ENCODE data around the gene LARP1.
"Not testable (repeated sequence)": the region's sequence is repeated elsewhere in the genome, so short reads cannot be mapped to it uniquely, and the experiment has no call there.

Gene LARP1

DNA sequence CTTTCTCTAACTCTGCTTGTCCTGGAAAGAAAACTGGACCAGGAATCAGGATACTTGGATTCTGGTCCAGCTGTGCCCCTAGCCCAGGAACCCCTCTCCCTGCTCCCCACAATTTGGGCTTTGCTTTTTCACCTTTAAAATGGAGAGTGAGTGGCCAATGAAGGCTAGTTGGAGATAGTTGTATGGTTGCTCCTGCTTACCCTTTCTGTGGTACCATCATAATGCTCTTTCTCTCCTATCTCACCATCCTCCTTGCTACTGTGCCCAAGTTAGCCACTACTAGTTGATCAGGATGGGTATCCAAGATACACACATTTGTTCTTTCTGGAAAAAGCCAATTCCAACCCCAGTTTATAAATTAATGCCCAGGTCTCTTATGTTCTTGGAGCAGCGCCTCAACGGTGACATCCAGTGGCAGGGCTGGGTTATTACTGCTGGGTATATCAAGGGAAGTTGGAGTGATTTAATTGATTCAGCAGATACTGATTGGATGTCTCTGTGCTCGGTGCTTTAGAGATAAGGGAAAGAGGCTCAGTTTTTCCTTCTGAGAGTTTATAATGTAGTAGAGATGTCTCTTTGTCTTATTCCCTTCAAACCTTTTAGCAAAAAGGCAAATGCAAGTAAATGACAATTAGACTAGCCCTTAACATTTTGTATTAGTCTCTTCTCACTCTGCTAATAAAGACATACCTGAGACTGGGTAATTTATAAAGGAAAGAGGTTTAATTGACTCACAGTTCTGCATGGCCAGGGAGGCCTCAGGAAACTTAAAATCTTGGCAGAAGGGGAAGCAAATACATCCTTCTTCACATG, 56.7 kb downstream of the LARP1 start:
- Mint-ChIP-seq H3K27ac (peak overlapping the region; percentile 82), H3K36me3 (peaks cover 13% of the 10 kb centered on the region), H3K4me3 (peak overlapping the region; percentile 34), H3K9me3 (ENCODE audit: low read depth) (no peaks in the 10 kb centered on the region), H3K27me3 (no peaks in the 10 kb centered on the region), H3K4me1 (ENCODE audit: low read depth) (peaks cover 40% of the 10 kb centered on the region)

- Mint-ChIP-seq H3K27me3 (no peaks in the 10 kb centered on the region), H3K4me1 (ENCODE audit: low read depth) (peaks cover 44% of the 10 kb centered on the region), H3K27ac (peak overlapping the region; percentile 76), H3K9me3 (ENCODE audit: low read depth) (no peaks in the 10 kb centered on the region), H3K4me3 (peak overlapping the region; percentile 13), H3K36me3 (peaks cover 13% of the 10 kb centered on the region)
Observed at GRCh38 chr5:154813158-154813557, 58.0 kb downstream of the LARP1 start.

DNA sequence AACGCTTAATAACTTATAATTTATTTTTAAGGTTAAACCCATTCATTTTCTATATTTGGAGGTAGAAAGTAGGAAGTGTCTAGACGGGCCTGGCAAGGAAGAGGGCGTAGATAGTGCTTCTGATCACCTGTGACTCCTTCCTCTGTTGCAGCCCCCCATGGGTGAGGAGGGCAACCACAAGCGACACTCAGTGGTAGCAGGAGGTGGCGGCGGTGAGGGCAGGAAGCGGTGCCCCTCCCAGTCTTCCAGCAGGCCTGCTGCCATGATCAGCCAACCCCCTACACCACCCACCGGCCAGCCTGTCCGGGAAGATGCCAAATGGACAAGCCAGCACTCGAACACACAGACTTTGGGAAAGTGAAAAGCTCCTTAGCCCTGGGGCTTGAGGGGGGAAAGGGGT, 58.6 kb downstream of the LARP1 start:
- Mint-ChIP-seq H3K27me3 (no peaks in the 10 kb centered on the region), H3K9me3 (ENCODE audit: low read depth) (no peaks in the 10 kb centered on the region), H3K4me1 (ENCODE audit: low read depth) (peaks cover 45% of the 10 kb centered on the region), H3K4me3 (no peak overlapping the region), H3K36me3 (peaks cover 12% of the 10 kb centered on the region), H3K27ac (peak overlapping the region; percentile 76)

- H3K4me3 Mint-ChIP-seq: no peak overlapping the region
- no peak overlapping the region for H3K27ac Mint-ChIP-seq
- peaks cover 49% of the 10 kb centered on the region for H3K4me1 Mint-ChIP-seq (ENCODE audit: low read depth)
- H3K36me3 Mint-ChIP-seq: peaks cover 11% of the 10 kb centered on the region
- no peaks in the 10 kb centered on the region for H3K27me3 Mint-ChIP-seq
- H3K9me3 Mint-ChIP-seq (ENCODE audit: low read depth): no peaks in the 10 kb centered on the region
Observed at GRCh38 chr5:154815025-154815424, 59.8 kb downstream of the LARP1 start.

GRCh38 chr5:154815684-154816247, 60.6 kb downstream of the LARP1 start:
- H3K27ac Mint-ChIP-seq: peak overlapping the region; percentile 35
- no peak overlapping the region for H3K4me3 Mint-ChIP-seq
- H3K4me1 Mint-ChIP-seq (ENCODE audit: low read depth): peaks cover 46% of the 10 kb centered on the region
- H3K36me3 Mint-ChIP-seq: peaks cover 11% of the 10 kb centered on the region
- H3K9me3 Mint-ChIP-seq (ENCODE audit: low read depth): no peaks in the 10 kb centered on the region
- H3K27me3 Mint-ChIP-seq: no peaks in the 10 kb centered on the region

DNA sequence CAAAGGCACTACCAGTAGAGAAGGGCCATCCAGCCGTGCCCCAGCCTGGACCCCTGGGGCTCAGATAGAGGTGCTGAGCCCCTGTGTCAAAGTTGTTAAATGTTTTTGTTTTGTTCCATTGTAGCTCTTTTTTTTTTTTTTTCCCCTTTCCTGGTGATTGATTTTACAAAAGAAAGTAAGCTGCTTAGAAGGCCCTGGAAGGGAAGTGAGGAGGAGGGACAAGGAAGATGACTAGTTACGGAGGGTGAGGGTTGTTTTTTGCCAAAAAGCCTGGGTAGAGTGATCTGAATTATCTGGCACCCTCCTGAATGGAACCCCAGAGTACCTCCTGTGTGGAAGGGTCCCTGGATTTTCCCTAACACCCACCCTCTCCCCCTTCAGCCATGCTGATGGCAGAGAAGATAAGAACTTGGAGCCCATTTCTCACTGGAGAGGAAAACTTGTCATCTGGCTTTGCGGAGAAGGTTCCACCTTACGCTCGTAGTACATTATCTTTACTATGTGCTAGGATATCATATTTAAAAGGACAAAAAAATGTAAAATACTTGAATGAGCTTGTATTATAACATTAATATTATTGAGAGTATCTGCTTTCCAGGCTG, 61.8 kb downstream of the LARP1 start:
- H3K9me3 Mint-ChIP-seq (ENCODE audit: low read depth): no peaks in the 10 kb centered on the region
- H3K36me3 Mint-ChIP-seq: peaks cover 13% of the 10 kb centered on the region
- no peak overlapping the region for H3K4me3 Mint-ChIP-seq
- H3K27ac Mint-ChIP-seq: no peak overlapping the region
- H3K27me3 Mint-ChIP-seq: no peaks in the 10 kb centered on the region
- H3K4me1 Mint-ChIP-seq (ENCODE audit: low read depth): peaks cover 39% of the 10 kb centered on the region

DNA sequence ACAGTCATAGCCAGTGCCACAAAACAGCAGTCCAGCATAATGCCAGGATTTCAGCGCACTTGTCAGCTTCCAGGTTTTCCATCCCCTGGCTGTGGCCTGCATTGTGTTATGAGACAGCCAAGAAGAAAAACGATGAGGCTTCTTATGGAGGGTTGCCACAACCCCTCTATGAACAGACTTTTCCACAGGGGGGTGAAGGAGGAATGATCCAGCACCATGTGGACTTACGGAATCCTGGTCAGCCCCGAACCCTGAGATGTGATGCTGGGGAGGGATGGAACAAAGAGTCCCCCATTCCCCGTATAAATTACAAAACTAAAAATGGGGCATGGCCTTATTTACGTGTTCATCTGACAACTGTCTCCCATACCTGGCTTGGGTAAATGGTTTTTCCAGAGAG, 62.6 kb downstream of the LARP1 start:
- Mint-ChIP-seq H3K27ac (no peak overlapping the region), H3K27me3 (no peaks in the 10 kb centered on the region), H3K4me1 (ENCODE audit: low read depth) (peaks cover 32% of the 10 kb centered on the region), H3K9me3 (ENCODE audit: low read depth) (no peaks in the 10 kb centered on the region), H3K4me3 (no peak overlapping the region), H3K36me3 (peaks cover 11% of the 10 kb centered on the region)

DNA sequence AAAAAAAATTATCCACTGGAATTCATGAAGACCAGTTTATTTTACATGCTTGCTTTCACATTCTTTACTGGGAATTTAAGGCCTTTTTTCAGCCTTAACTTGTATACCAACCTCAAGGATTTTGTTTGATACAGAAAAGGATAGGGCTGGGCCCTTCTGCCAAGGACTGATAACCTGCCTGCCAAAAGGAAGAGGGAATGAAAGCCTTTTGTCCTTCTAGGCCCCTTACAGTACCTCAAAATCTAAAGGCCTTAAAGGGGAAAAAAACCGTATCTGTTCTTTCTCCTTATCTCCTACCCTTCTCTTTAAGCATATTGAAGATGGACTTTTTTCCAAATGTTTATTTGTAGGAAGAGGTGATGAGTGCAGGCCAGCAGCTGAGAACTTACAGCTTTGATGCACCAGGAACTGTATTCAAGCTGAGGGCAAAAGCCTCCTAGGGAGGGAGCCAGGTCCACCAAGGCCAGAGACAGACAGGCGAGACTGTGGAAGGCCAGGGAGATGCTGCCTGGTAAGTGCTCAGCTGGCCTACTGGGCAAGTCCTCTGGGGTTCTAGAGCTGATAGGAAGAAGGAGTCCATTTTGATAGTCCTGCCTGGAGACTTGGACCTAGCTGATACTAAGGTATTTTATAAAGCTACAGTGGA, 63.4 kb downstream of the LARP1 start:
- no peaks in the 10 kb centered on the region for H3K9me3 Mint-ChIP-seq (ENCODE audit: low read depth)
- H3K4me3 Mint-ChIP-seq: no peak overlapping the region
- H3K27me3 Mint-ChIP-seq: no peaks in the 10 kb centered on the region
- peaks cover 10% of the 10 kb centered on the region for H3K36me3 Mint-ChIP-seq
- peaks cover 24% of the 10 kb centered on the region for H3K4me1 Mint-ChIP-seq (ENCODE audit: low read depth)
- peak overlapping the region; percentile 66 for H3K27ac Mint-ChIP-seq

DNA sequence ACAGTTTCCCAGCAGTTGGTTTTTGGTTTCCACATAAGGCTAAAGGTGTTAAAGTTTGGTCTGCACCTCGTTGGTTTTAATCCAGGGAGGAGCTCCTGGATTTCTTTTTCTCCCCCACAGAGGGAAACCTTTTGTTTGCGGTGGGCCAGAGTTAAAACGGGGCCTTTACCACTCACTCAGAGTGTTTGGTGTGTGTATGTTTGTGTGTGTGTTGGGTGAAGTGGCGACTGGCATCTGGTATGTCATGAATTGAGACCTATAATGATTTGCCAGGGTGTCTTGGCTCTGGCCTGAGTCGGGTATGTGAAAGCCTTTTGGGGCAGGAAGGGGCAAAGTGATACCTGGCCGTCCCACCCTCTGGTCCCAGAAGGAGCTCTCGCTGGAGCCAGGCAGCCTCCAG, 64.4 kb downstream of the LARP1 start:
- Mint-ChIP-seq H3K36me3 (peaks cover 10% of the 10 kb centered on the region), H3K4me3 (no peak overlapping the region), H3K27ac (no peak overlapping the region), H3K9me3 (ENCODE audit: low read depth) (no peaks in the 10 kb centered on the region), H3K27me3 (no peaks in the 10 kb centered on the region), H3K4me1 (ENCODE audit: low read depth) (peaks cover 19% of the 10 kb centered on the region)

DNA sequence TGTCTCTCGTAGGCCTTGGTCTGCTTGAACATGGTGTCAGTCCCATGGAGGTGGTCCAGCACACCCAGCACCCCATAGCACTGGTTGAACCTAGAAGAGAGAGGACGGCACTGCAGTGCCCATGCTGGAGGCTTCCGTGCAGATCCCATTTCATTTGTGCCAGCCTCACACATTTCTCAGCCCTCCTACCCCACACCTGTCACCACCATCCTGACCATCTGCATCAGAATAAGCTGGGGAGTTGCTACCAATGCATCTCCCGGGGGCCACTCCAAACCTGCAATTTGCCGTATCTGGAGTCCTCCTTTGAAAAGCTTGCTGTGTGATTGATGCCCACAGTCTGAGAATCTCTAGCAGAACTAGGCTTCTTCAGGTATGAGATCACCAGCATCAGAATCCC, 65.2 kb downstream of the LARP1 start:
- Mint-ChIP-seq H3K27ac (no peak overlapping the region), H3K36me3 (peaks cover 10% of the 10 kb centered on the region), H3K9me3 (ENCODE audit: low read depth) (no peaks in the 10 kb centered on the region), H3K4me1 (ENCODE audit: low read depth) (peaks cover 14% of the 10 kb centered on the region), H3K27me3 (no peaks in the 10 kb centered on the region), H3K4me3 (no peak overlapping the region)

DNA sequence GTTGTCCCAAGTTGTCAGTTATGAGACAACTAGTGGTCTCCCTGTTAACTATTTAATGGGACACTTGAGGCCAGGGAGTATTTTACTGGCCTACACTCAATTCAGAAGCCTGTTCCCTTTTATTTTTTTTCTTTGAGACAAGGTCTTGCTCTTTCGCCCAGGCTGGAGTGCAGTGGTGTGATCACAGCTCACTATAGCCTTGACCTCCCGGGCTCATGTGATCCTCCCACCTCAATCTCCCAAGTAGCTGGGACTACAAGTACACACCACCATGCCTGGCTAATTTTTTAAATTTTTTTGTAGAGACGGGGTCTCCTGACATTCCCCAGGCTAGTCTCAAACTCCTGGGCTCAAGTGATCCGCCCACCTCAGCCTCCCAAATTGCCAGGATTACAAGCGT, 67.7 kb downstream of the LARP1 start:
- H3K9me3 Mint-ChIP-seq (ENCODE audit: low read depth); H3K27me3 Mint-ChIP-seq; H3K4me3 Mint-ChIP-seq; H3K27ac Mint-ChIP-seq; H3K36me3 Mint-ChIP-seq: not testable (repeated sequence)
- peaks cover 12% of the 10 kb centered on the region for H3K4me1 Mint-ChIP-seq (ENCODE audit: low read depth)

DNA sequence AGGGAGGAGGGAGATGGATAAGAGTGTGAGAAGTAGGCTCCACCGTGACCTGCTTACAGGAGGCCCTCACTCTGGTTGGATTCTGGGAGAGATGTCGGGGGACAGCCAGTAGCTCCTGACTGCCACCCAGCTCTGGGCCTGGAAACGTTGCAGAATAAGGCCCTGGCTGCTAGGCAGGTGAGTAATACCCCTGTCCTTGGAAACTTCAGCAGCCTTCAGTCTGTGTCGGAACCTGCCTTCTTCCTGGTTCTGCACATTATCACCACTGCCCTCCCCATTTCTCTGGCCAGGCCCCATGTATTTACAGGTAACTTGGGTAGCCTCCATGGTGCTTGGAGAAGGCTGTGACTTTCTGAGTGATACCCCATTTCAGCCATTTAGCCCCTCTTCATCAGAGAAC, 68.4 kb downstream of the LARP1 start:
- H3K9me3 Mint-ChIP-seq (ENCODE audit: low read depth): no peaks in the 10 kb centered on the region
- H3K4me1 Mint-ChIP-seq (ENCODE audit: low read depth): peaks cover 19% of the 10 kb centered on the region
- no peaks in the 10 kb centered on the region for H3K27me3 Mint-ChIP-seq
- no peak overlapping the region for H3K4me3 Mint-ChIP-seq
- no peak overlapping the region for H3K27ac Mint-ChIP-seq
- H3K36me3 Mint-ChIP-seq: peaks cover 6% of the 10 kb centered on the region

DNA sequence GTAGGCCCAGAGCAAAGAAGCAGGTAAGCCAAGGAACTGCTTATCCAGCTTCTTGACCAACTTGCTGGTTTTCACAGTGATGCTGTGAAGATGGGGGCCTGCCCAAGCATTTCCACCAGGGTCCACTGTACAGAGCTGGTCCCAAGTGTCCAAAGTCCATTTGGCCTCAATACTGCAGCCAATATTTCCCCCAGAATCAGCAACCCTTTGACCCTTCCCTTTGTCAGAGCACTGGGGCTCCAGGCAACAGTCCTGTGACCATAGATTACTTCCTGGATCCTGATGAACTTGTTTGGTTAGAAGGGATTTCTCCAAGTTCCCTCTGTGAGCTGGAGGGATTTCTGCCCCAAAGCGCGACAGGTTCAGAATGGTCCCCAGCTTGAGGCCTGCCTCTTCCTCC, 68.9 kb downstream of the LARP1 start:
- H3K27ac Mint-ChIP-seq: no peak overlapping the region

GRCh38 chr5:154829181-154829588, 74.0 kb downstream of the LARP1 start:
- Mint-ChIP-seq H3K27ac (peak overlapping the region; percentile 77), H3K4me1 (ENCODE audit: low read depth) (peaks cover 37% of the 10 kb centered on the region), H3K36me3 (peaks cover 2% of the 10 kb centered on the region), H3K27me3 (no peaks in the 10 kb centered on the region), H3K4me3 (peak overlapping the region; percentile 59), H3K9me3 (ENCODE audit: low read depth) (no peaks in the 10 kb centered on the region)

More for the DNA sequence above, 68.9 kb downstream of the LARP1 start:
- Mint-ChIP-seq H3K4me1 (ENCODE audit: low read depth) (peaks cover 19% of the 10 kb centered on the region), H3K4me3 (no peak overlapping the region), H3K27me3 (no peaks in the 10 kb centered on the region), H3K36me3 (peaks cover 6% of the 10 kb centered on the region), H3K9me3 (ENCODE audit: low read depth) (no peaks in the 10 kb centered on the region)

GRCh38 chr5:154829589-154830218, 74.5 kb downstream of the LARP1 start:
- peaks cover 41% of the 10 kb centered on the region for H3K4me1 Mint-ChIP-seq (ENCODE audit: low read depth)
- H3K27ac Mint-ChIP-seq: peak overlapping the region; percentile 77
- peak overlapping the region; percentile 59 for H3K4me3 Mint-ChIP-seq
- H3K36me3 Mint-ChIP-seq: peaks cover 2% of the 10 kb centered on the region
- no peaks in the 10 kb centered on the region for H3K27me3 Mint-ChIP-seq
- H3K9me3 Mint-ChIP-seq (ENCODE audit: low read depth): no peaks in the 10 kb centered on the region

All from activated naive CD8-positive, alpha-beta T cell (primary cell).